Measurements from ENCODE around the gene SLC25A21. TPM values are rescaled to one million over a fixed set of nuclear protein-coding genes. Genes with fewer than 3 reads are reported as not detected.

The SLC25A21 gene
- total RNA-seq, 4 donors from 2014 or later: 0.82 to 11.1 TPM; not detected in 2

DNA sequence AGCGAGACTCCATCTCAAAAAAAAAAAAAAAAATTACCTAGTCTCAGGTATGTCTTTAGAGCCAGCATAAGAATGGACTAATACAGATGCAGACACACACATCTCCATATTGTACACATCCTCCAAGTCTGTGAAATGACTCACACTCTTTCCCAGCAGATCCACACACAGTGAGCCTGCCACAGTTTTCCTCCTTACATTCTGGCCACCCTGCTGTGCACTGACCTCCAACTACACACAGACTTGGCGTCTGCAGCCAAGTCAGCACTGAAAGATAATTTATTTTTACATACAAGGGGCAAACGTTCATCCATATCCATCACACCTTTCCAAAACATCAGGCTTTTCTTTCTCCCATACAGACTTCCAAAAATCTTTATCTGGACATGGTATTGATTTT is 115.9 kb downstream of the SLC25A21 start:
- no peak overlapping the region for H3K4me3 ChIP-seq
- no peaks in the 10 kb centered on the region for H3K36me3 ChIP-seq
- WGBS, 2 donors (ENCODE audit: low coverage in 1 of 2): 67% methylated on average over 3 of the region's 3 CpGs; no CpG with 5 or more reads in 1 of the 2 donors
- DNase-seq: no peak
- no peaks in the 10 kb centered on the region for H3K27me3 ChIP-seq
- H3K9me3 ChIP-seq: no peaks in the 10 kb centered on the region
- TF ChIP-seq POLR2AphosphoS5 (IDR thresholded peaks at IDR 0.05) (no peak), POLR2A (IDR thresholded peaks at IDR 0.05) (no peak), EP300 (IDR thresholded peaks at IDR 0.05; ENCODE audit: low read depth) (no peak), CTCF (IDR thresholded peaks at IDR 0.05) (no peak)
- H3K4me1 ChIP-seq: no peaks in the 10 kb centered on the region
- intact Hi-C loops (cut with DNase I; ENCODE audit: low total_unique reads) (no loop called here), in situ Hi-C loops (cut with MboI; ENCODE audit: low pct_ligation_motif_present in 1 of 4, low pct_unique_long_range_greater_than_20kb in 1 of 4, low sequenced_read_pairs in 3 of 4) (no loop called here)
- H3K27ac ChIP-seq: no peak overlapping the region

DNA sequence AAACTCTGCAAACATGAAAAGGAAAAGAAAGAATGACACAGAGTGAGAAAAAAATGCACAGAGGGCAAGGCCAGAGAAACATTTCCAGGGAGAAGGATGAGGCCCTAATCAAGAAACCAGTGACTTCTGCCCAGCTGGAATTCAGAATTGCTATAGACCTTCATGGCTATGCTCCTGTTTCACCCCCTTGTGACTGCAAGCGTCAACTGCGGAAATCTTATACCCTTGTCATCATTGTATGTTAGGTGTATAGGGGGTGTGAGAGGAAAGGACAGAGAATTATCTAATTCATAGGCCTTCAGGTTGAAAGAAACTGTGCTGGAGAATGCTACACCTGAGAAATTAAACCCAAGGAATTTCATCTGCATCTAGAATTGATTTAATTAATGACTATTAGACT is 117.5 kb downstream of the SLC25A21 start:
- no peaks in the 10 kb centered on the region for H3K9me3 ChIP-seq
- intact Hi-C loops (cut with DNase I; ENCODE audit: low total_unique reads) (no loop called here), in situ Hi-C loops (cut with MboI; ENCODE audit: low pct_ligation_motif_present in 1 of 4, low pct_unique_long_range_greater_than_20kb in 1 of 4, low sequenced_read_pairs in 3 of 4) (no loop called here)
- H3K36me3 ChIP-seq: no peaks in the 10 kb centered on the region
- TF ChIP-seq EP300 (IDR thresholded peaks at IDR 0.05; ENCODE audit: low read depth): no peak
- TF ChIP-seq POLR2A (IDR thresholded peaks at IDR 0.05): no peak
- TF ChIP-seq POLR2AphosphoS5 (IDR thresholded peaks at IDR 0.05): no peak
- no peak for TF ChIP-seq CTCF (IDR thresholded peaks at IDR 0.05)
- no peaks in the 10 kb centered on the region for H3K27me3 ChIP-seq
- 82 to 96% methylated on average over 2 of the region's 2 CpGs for WGBS, 2 donors (ENCODE audit: low coverage in 1 of 2)
- no peak overlapping the region for H3K27ac ChIP-seq
- no peak for DNase-seq
- H3K4me3 ChIP-seq: no peak overlapping the region
- H3K4me1 ChIP-seq: no peaks in the 10 kb centered on the region

GRCh38 chr14:37054144-37054543 is 118.3 kb downstream of the SLC25A21 start:
- H3K27me3 ChIP-seq: no peaks in the 10 kb centered on the region
- in situ Hi-C loops (cut with MboI; ENCODE audit: low pct_ligation_motif_present in 1 of 4, low pct_unique_long_range_greater_than_20kb in 1 of 4, low sequenced_read_pairs in 3 of 4): no loop called here

DNA sequence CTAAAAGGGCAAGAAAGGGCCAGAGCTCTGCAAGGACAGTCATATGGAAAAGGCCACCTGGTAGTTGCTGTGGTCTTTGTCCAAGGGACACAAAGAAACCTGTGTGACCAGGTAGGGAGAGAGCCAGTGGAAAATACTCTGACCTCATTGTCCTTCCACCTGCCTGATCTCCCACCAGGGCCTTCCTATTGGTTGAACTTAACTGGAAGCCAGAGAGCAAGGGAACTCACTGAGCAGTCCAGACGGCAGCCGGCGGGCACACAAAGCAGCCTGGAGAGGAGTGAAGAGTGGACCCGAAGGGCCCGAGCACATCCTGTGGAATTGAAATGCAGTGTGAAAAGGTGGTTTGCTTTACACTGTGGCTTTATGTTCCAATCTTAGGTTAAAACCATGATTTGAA is 120.7 kb downstream of the SLC25A21 start:
- no peaks in the 10 kb centered on the region for H3K36me3 ChIP-seq
- DNase-seq: no peak
- 80% methylated on average over 5 of the region's 5 CpGs; no CpG with 5 or more reads in 1 of the 2 donors for WGBS, 2 donors (ENCODE audit: low coverage in 1 of 2)
- H3K27ac ChIP-seq: no peak overlapping the region
- no peaks in the 10 kb centered on the region for H3K4me1 ChIP-seq
- TF ChIP-seq CTCF (IDR thresholded peaks at IDR 0.05): no peak
- TF ChIP-seq POLR2A (IDR thresholded peaks at IDR 0.05): no peak
- TF ChIP-seq EP300 (IDR thresholded peaks at IDR 0.05; ENCODE audit: low read depth): no peak
- TF ChIP-seq POLR2AphosphoS5 (IDR thresholded peaks at IDR 0.05): no peak
- no peaks in the 10 kb centered on the region for H3K27me3 ChIP-seq
- no peaks in the 10 kb centered on the region for H3K9me3 ChIP-seq
- in situ Hi-C loops (cut with MboI; ENCODE audit: low pct_ligation_motif_present in 1 of 4, low pct_unique_long_range_greater_than_20kb in 1 of 4, low sequenced_read_pairs in 3 of 4): no loop called here
- no peak overlapping the region for H3K4me3 ChIP-seq
- intact Hi-C loops (cut with DNase I; ENCODE audit: low total_unique reads): no loop called here

More at GRCh38 chr14:37054144-37054543, 118.3 kb downstream of the SLC25A21 start:
- DNase-seq: no peak
- Histone ChIP-seq H3K9me3 (no peaks in the 10 kb centered on the region), H3K4me3 (no peak overlapping the region), H3K4me1 (no peaks in the 10 kb centered on the region), H3K36me3 (no peaks in the 10 kb centered on the region), H3K27ac (no peak overlapping the region)
- no peak for TF ChIP-seq POLR2A (IDR thresholded peaks at IDR 0.05)
- TF ChIP-seq EP300 (IDR thresholded peaks at IDR 0.05; ENCODE audit: low read depth): no peak
- TF ChIP-seq CTCF (IDR thresholded peaks at IDR 0.05): no peak
- no peak for TF ChIP-seq POLR2AphosphoS5 (IDR thresholded peaks at IDR 0.05)
- intact Hi-C loops (cut with DNase I; ENCODE audit: low total_unique reads): no loop called here
